SK-N-SH treated with all-trans-retinoic acid at 6 μM for 48 hours (cell line): ENCODE results near the gene CACNB2.

Experiments
- ARNTL ChIP-seq: fragments of 450-650 bp; formaldehyde crosslinking; IDR thresholded peaks from 2 replicates; pipeline ENCODE4 v1.5.0; 2020; ENCODE audit warnings: low read depth, mild to moderate bottlenecking, moderate library complexity, borderline replicate concordance
- ESRRG ChIP-seq: fragments of 250-450 bp; sonication (Bioruptor Pico); IDR thresholded peaks from 2 replicates; pipeline ENCODE4 v1.6.1; 2021; ENCODE audit warnings: mild to moderate bottlenecking
- OSR1 ChIP-seq: fragments of 250-450 bp; sonication (Bioruptor Pico); IDR thresholded peaks from 2 replicates; pipeline ENCODE4 v1.8.0; 2022; ENCODE audit warnings: moderate library complexity, mild to moderate bottlenecking, inconsistent platforms
- RARB ChIP-seq: fragments of 250-450 bp; sonication (Bioruptor Pico); IDR thresholded peaks from 2 replicates; pipeline ENCODE4 v1.8.0; 2021; ENCODE audit warnings: mild to moderate bottlenecking, moderate library complexity
- TOX ChIP-seq: fragments of 250-450 bp; sonication (Bioruptor Pico); IDR thresholded peaks from 2 replicates; pipeline ENCODE4 v1.8.0; 2021; ENCODE audit warnings: mild to moderate bottlenecking, moderate library complexity, borderline replicate concordance
- ZNF70 ChIP-seq: fragments of 450-650 bp; formaldehyde crosslinking; IDR thresholded peaks from 2 replicates; pipeline ENCODE4 v1.5.0; 2020; ENCODE audit warnings: mild to moderate bottlenecking, moderate library complexity

DNA sequence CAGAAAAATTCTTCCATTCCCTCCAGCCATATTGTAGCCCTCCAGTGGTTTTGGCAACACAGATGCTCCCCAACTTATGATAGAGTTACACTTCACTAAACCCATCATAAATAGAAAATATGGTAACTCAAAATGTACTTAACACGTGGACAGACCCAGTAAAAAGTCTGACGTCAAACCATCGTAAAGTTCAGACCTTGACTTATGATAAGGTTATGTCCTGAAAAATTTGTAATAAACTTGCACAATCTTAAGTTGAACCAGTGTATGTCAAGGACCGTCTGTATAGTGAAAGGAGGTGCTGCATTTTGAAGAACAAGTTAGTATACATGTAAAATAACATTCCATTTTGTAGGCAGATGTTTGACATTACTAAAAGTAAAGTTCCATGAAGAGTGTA lies 368.4 kb downstream of the CACNB2 start:
- TF ChIP-seq OSR1 (CRISPR knock-in tag) (no peak), ARNTL (CRISPR knock-in tag) (no peak), RARB (no peak), ESRRG (CRISPR knock-in tag) (no peak), TOX (no peak), ZNF70 (CRISPR knock-in tag) (no peak)
